GM19438 (cell line): ENCODE results near the gene MCCC1.
"Not testable (repeated sequence)": the region's sequence is repeated elsewhere in the genome, so short reads cannot be mapped to it uniquely, and the experiment has no call there.

Source experiments
- ATAC-seq: cut with Tn5 transposase; IDR thresholded peaks from one replicate; pipeline ENCODE4 v1.9.1; 2021; ENCODE audit warnings: low read depth; ENCODE audit not compliant: unreplicated experiment

MCCC1 gene

GRCh38 chr3:183099026-183099837 is at the start of gene MCCC1:
Gene MCCC1 (minus strand): TSS chr3:183099496. CDS start chr3:183099440, 56 bp downstream.
- ATAC-seq, result peak; percentile 99

- ATAC-seq, result no peak
These were observed 48.8 kb upstream of the MCCC1 start for GRCh38 chr3:183148056-183148455.

GRCh38 chr3:183144363-183144762 is 45.1 kb upstream of the MCCC1 start:
- no peak for ATAC-seq

- no peak for ATAC-seq
These were observed 42.9 kb upstream of the MCCC1 start for GRCh38 chr3:183142199-183142598.

GRCh38 chr3:183134844-183135243 is 35.5 kb upstream of the MCCC1 start:
- ATAC-seq, result no peak

- ATAC-seq, result no peak
These were observed 33.1 kb upstream of the MCCC1 start for GRCh38 chr3:183132409-183132808.

GRCh38 chr3:183131735-183132134 is 32.4 kb upstream of the MCCC1 start:
- no peak for ATAC-seq

- ATAC-seq, result no peak
These were observed 32.0 kb upstream of the MCCC1 start for GRCh38 chr3:183131186-183131725.

- ATAC-seq, result no peak
These were observed 29.9 kb upstream of the MCCC1 start for GRCh38 chr3:183129243-183129642.

- no peak for ATAC-seq
These were observed 29.4 kb upstream of the MCCC1 start for GRCh38 chr3:183128709-183129108.

GRCh38 chr3:183123891-183124290 is 24.6 kb upstream of the MCCC1 start:
- ATAC-seq, result no peak

GRCh38 chr3:183122257-183122932 is 23.1 kb upstream of the MCCC1 start:
- no peak for ATAC-seq

- no peak for ATAC-seq
These were observed 21.4 kb upstream of the MCCC1 start for GRCh38 chr3:183120538-183121215.

- no peak for ATAC-seq
These were observed 17.8 kb upstream of the MCCC1 start for GRCh38 chr3:183117056-183117455.

- ATAC-seq, result peak; percentile 87
These were observed 16.8 kb upstream of the MCCC1 start for GRCh38 chr3:183116025-183116614.

- no peak for ATAC-seq
These were observed 15.3 kb upstream of the MCCC1 start for GRCh38 chr3:183114384-183115178.

GRCh38 chr3:183109847-183110246 is 10.6 kb upstream of the MCCC1 start:
- not testable (repeated sequence) for ATAC-seq

- ATAC-seq, result no peak
These were observed 9.2 kb upstream of the MCCC1 start for GRCh38 chr3:183108470-183108869.

- no peak for ATAC-seq
These were observed 8.7 kb upstream of the MCCC1 start for GRCh38 chr3:183108001-183108449.

- not testable (repeated sequence) for ATAC-seq
These were observed 8.1 kb upstream of the MCCC1 start for GRCh38 chr3:183107372-183107771.
